ENCODE measurements around the gene SLC7A9. TPM values are rescaled to one million over a fixed set of nuclear protein-coding genes. Genes with fewer than 3 reads are reported as not detected.

SLC7A9 gene
- polyA plus RNA-seq (ENCODE audit: insufficient read length in 4 of 4), result 10 to 100 TPM; 12.8 to 16.6 (median 14.2) TPM

DNA sequence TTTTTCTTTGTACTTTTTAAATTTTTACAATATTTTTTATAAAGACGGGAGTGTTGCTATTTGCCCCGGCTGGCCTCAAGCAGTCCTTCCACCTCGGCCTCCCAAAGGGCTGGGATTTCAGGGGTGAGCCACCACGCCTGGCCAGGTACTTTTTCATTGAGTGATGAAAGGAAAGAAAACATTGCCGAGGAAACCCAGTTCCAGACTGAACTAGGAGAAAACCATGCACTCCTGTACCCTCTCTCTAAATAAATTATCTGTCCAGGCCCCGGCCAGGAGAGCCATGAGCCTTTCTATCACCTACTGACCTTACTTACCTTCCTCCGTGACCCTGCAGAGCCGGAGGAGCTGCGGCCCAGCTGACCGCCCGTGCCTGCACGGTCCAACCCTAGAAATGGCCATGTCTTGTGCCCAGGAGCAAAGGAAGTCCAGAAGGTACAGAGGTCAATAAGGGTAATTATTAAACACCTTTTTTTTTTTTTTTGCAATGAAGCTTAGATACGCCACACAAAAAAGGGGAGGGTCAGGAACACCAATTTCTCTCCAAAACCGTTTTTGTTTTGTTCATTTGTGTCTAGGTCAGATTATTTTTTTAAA is at the start of gene SLC7A9:
Gene SLC7A9, minus strand, starts transcription at position 399 of the 597 bp plus-strand sequence. CDS start 1,233 bp downstream, outside the sequence.
- peak in 1 of 4 donors; percentile 12 for DNase-seq (ENCODE audit: low read depth in 4 of 4, low spot score in 3 of 4)

DNA sequence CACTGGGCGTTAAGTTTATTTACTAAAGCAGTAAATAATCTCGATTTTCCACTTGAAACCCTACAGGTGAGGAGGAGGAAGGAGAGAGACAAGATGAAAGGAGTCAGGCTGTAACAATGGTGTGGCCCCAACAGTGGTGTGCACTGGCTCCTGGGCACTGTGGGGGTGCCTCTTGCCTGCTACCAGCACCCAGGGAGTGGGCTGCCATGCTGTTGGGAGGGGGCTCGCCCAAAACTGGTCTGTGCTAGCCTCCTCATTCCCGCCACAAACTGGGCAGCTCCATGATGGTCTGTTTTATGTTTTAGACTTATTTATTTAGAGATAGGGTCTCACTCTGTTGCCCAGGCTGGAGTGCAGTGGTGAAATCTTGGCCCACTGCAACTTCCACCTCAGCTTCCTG is 49.8 kb upstream of the SLC7A9 start:
- no peak for DNase-seq (ENCODE audit: low read depth in 4 of 4, low spot score in 3 of 4)

DNA sequence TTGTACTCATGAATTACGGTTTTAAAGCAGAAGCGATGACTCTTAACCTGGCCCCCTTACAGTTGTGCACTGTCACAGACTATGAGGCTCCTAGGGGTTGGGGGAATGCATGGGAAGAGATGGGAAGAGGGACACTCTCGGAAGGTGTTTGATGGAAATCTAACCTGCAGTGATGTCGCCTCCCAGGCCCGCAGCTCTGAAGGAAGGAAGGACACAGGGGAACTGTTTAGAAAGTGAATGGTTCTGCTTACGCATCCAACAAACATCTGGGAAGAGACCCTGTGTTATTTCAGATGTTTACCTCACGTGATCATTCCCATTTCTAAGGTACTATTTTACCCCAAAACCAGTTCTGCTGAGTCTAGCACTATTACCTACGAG is 48.0 kb upstream of the SLC7A9 start:
- DNase-seq (ENCODE audit: low read depth in 4 of 4, low spot score in 3 of 4), result no peak

DNA sequence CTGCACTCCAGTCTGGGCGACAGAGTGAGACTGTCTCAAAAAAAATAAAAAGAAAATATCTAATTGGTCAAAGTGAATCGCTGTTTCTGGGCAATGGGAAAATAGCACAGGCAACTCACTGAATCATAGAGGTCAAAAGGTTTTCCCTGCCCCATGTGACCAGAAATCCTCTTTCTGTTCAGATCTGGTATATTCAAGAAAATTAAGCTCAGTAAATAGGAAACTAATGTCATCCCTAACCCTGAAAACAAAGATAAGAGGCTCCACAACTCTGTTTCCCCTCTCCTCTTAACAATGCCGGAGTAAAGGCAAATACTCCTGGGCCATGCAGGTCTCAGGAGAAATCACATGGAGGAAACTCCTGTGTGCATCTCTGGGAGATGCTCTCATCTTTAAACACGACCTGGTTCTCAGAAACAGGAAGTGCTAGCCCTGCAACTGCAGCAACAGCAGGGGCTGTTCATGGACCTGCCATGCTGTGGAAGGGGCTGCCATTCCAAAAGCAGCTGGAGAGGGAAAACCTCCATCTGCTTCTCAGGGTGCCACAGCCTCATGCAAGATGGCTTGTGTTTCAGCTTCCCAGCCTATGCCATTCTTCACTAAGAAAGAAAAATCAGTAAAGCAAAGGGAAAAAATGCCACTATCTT is 47.5 kb upstream of the SLC7A9 start:
- no peak for DNase-seq (ENCODE audit: low read depth in 4 of 4, low spot score in 3 of 4)

DNA sequence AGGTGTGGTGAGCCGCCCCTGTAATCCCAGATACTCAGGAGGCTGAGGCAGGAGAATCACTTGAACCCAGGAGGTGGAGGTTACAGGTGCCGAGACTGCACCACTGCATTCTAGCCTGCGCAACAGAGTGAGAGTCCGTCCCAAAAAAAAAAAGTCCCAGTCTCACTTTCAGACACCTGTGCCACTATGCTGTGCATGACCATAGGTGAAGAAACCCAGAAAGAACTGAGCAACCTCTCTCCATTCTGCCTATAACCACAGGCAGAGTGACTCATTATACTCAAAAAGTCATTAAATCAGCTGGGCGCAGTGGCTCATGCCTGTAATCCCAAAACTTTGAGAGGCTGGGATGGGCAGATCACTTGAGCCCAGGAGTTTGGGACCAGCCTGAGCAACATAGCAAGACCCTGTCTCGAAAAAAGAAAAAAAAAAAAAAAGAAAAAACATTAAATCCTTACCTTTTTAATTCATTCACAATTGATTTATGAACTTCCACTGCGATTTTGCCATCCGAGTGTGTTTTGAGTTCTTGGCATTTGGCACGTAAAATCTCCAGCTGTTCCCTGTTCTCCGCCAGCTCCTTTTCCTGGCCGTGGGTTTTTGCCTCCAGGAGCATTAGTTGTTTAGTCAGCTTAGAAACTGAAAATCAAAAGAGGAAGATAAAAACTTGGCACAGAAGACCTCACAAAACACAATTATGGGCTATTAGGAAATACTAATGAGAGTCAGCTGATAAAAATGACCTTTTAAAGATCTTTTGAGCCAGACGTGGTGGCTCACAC is 45.5 kb upstream of the SLC7A9 start:
- no peak for DNase-seq (ENCODE audit: low read depth in 4 of 4, low spot score in 3 of 4)

DNA sequence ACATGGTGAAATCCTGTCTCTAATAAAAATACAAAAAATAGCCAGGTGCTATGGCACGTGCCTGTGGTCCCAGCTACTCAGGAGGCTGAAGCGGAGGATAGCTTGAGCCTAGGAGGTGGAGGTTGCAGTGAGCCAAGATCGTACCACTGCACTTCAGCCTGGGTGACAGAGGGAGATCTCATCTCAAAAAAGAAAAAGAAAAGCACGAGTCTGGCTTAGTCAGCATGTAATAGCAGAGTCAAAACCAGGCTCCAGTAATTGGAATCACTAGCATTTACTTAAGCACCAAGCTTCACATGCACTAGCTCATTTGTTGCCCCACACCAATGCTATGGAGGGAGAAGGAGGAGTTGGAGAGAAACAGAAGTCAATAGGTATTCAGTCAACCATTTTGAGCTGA is 41.9 kb upstream of the SLC7A9 start:
- DNase-seq (ENCODE audit: low read depth in 4 of 4, low spot score in 3 of 4), result no peak

DNA sequence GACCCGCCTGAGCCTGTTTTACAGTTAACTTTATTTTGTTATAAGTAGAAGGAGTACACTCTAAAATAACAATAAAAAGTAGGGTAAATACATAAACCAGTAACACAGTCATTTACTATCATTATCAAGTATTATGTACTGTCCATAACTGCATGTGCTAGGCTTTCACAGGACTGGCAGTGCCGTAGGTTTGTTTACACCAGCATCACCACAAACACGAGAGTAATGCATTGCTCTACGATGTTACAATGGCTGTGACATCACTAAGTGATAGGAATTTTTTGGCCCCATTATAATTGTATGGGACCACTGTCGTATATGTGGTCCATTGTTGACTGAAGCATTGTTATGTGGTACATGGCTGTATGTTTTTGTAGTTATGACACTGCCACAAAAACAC is 41.3 kb upstream of the SLC7A9 start:
- DNase-seq (ENCODE audit: low read depth in 4 of 4, low spot score in 3 of 4), result no peak

DNA sequence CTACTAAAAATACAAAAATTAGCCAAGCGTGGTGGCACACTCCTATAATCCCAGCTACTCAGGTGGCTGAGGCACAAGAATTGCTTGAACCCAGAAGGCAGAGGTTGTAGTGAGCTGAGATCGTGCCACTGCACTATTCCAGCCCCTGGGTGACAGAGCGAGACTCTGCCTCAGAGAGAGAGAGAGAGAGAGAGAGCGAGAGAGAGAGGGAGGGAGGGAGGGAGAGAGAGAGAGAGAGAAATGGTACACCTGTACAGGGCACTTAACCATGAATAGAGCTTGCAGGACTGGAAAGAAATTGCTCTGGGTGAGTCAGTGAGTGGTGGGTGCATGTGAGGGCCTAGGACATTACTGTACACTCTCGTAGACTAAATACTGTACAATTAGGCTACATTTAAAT is 40.5 kb upstream of the SLC7A9 start:
- DNase-seq (ENCODE audit: low read depth in 4 of 4, low spot score in 3 of 4), result no peak

DNA sequence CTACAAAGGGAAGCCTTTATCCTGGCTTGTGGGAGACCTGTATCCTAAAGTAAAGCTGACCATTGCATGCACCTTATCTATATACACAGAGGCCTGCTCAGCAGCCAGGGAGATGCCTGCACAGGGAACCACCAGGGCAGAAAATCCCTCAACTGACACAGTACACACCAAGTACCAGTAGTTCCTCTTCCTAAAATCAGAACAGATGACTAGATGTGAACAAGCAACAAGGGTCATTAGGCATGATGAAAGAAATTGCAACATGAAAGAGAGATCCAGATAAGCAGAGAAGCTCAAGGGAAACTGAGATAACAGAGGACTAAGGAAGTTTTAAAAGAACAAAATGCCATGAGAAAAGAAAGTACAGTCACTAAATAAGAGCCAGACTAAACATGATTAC is 39.7 kb upstream of the SLC7A9 start:
- DNase-seq (ENCODE audit: low read depth in 4 of 4, low spot score in 3 of 4), result no peak

DNA sequence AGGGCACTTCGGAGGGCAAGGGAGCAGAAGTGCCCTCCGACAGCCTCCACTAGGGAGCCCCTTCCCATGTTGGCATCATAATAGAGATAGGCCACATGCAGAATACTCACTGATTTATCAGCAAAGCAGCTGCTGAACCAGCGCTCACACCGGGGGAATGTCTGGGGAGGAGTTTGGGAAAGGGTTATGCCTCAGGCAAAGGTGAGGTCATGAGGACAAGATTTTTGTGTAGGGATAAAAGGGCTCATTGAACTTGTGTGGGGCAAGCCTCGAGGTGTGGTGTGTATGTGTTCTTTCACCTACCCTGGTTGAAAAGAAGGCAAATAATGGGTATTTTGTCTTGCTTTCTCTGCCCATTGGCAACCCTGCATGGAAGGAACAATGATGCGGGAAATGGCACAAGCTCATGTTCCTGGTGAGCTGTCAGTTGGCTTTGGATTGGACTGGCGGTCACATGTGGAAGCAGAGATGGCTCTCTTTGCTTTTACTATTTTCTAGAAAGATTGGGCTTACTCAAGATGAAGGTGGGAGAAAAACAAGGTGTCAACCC is 39.1 kb upstream of the SLC7A9 start:
- no peak for DNase-seq (ENCODE audit: low read depth in 4 of 4, low spot score in 3 of 4)

DNA sequence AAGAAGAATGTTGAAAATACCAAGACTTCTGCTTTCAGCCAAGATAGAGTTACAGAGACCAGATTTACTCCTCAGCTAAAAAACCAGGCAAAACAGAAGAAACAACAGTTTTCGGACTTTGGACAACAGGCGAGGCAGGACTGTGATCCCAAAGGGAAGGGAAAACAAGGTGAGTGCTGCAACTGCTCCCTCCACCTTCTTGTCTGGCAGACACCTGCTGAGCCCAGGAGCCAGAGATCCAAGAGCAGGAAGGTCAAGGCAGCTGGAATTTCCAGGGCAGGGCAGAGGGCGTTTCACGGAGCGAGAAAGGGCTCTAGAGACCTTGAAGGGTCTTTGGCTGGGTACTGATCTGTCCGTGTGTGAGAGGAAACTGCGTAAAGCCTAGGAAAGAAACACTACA is 32.9 kb upstream of the SLC7A9 start:
- peak in 1 of 4 donors; percentile 0 for DNase-seq (ENCODE audit: low read depth in 4 of 4, low spot score in 3 of 4)

DNA sequence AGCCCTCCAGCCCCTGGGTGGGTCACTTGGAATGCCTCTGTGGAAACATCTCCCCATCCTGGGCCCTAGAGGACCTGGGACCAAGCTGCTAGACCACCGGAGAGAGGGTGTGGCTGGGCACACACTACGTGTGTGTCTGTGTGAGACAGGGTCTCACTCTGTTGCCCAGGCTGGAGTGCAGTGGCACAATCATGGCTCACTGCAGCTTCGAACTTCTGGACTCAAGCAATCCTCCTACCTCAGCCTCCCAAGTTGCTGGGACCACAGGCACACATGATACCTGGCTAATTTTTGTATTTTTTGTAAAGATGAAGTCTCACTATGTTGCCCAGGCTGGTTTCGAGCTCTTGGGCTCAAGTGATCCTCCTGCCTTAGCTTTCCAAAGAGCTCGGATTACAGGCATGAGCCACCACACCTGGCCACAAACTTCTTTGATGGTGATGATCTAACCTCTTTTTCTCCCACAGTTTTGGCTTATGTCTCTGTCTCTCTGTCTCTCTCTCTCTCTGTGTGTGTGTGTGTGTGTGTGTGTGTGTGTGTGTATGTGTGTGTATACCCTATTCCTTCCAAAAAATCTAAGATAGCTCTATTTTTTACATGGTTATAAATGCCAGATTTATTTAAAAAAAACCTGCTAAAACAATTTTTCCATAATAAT is 32.1 kb upstream of the SLC7A9 start:
- no peak for DNase-seq (ENCODE audit: low read depth in 4 of 4, low spot score in 3 of 4)

DNA sequence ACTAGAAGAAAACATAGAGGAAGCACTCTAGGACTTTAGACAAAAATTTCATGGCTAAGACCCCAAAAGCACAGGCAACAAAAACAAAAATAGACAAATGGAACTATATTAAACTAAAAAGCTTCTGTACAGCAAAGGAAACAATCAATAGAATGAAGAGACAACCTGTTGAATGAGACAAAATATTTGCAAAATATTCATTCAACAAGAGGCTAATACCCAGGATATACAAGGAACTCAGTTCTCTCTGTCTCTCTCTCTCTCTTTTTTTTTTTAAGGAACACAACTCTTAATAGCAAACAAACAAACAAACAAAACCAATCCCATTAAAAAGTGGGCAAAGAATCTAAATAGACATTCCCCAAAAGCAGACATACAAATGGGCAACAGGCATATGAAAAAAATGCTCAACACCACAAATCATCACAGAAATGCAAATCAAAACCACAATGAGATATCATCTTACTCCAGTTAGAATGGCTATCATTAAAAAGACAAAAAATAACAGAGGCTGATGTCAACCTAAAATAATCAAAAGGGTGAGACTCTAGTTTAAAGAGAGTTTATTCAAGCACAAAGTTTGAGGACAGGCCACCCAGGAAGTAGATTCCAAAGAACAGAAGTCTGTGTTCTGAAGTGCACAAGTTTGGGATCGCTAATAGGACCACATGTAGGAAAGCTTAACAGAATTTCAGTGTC is 27.1 kb upstream of the SLC7A9 start:
- DNase-seq (ENCODE audit: low read depth in 4 of 4, low spot score in 3 of 4), result no peak

DNA sequence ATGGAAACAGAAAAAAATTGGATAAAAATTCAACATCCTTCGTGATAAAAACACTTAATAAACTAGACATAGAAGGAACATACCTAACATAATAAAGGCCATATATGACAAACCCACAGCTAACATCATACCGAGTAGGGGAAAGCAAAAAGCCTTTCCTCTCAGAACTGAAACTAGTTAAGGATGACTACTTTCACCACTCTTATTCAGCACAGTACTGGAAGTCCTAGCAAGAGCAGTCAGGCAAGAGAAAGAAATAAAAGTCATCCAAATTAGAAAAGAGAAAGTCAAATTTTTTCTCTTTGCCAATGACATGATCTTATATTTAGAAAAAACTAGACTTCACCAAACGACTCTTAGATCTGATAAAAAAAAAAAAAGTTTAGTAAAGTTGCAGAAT is 25.8 kb upstream of the SLC7A9 start:
- no peak for DNase-seq (ENCODE audit: low read depth in 4 of 4, low spot score in 3 of 4)

DNA sequence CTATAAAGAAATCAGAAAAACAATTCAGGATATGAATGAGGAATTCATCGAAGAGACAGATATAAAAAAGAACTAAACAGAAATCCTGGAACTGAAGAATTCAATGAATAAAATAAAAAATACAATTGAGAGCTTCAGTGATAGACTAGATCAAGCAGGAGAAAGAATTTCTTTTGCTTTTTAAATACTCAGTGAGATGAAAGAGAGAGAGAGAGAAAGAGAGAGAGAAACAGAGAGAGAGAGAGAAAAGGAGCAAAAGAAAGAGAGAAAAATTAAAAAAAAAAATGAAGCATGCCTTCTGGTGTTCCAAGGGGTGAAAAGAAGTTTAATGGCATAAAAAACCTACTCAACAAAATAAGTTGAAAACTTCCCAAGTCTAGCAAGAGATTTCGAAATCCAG is 22.0 kb upstream of the SLC7A9 start:
- DNase-seq (ENCODE audit: low read depth in 4 of 4, low spot score in 3 of 4), result no peak

DNA sequence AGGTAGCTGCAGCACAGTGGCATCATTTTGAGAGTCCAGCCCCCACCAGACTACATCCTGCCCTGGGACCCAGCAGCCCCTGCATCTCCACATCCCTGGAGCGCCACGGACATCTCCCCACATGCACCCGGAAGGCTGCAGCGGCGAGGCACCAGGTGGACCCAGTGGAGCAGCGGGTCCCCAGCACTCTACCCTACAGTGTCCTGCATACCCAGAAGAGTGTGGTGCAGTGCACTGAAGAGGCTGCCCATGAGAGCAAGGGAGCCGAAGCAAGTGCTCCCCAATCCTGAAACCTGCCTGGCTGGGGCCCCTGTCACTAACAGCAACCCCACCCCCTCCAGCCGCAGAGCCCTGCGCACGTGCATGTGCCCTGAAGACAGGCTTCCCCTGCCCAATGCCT is 21.3 kb upstream of the SLC7A9 start:
- DNase-seq (ENCODE audit: low read depth in 4 of 4, low spot score in 3 of 4), result no peak

DNA sequence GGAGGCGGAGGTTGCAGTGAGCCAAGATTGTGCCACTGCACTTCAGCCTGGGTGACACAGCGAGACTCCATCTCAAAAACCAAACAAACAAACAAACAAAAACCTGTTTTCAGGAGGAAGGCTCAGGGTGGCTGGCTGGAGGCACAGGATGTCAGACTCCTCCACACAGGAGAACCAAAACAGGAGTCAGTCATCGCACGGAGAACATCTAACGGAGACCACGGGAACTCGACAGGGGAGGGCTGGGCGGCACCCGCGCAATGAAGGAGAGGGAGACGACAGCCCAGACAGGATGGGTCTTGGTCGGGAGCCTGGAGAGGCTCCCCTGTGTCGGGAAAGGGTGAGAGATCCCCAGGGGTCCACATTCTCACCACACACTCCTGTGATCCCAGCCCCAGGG is 20.8 kb upstream of the SLC7A9 start:
- DNase-seq (ENCODE audit: low read depth in 4 of 4, low spot score in 3 of 4), result no peak

DNA sequence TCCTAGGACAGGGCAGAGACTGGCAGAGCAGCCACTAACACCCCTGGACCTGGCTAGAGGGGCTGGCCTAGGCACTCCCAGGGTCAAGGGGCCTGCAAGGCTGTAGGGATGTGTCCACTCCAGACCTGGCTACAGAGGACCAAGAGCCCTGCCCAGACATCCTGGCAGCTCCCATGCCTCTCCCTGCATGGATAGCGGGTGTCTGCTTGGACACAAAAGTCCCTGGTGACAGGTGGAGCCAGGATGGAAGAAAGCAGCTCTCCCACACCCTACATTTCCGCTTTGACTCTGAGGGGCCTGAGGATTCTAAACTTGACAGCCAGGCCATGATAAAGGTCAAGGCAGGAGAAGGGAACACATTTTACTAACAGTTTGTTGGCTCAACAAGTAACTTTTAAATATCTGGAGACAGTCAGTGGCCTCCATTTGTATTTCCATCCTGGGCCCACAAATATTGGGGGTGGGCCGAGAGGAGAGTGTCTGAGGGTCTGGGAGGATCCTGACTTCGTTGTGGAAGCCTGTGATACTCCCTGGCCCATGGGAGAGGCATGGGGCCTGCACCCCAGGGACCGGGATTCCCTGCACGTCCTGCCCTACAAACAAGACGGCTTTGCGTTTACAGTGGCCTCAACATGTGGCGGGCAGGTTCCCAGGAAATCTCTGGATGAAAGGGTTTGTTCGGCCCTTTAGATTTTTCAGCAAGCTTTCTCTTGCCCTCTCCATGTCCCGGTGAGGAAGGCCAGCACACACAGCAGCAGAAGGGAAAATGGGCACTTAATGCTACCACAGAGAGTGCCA is 19.8 kb upstream of the SLC7A9 start:
- no peak for DNase-seq (ENCODE audit: low read depth in 4 of 4, low spot score in 3 of 4)

DNA sequence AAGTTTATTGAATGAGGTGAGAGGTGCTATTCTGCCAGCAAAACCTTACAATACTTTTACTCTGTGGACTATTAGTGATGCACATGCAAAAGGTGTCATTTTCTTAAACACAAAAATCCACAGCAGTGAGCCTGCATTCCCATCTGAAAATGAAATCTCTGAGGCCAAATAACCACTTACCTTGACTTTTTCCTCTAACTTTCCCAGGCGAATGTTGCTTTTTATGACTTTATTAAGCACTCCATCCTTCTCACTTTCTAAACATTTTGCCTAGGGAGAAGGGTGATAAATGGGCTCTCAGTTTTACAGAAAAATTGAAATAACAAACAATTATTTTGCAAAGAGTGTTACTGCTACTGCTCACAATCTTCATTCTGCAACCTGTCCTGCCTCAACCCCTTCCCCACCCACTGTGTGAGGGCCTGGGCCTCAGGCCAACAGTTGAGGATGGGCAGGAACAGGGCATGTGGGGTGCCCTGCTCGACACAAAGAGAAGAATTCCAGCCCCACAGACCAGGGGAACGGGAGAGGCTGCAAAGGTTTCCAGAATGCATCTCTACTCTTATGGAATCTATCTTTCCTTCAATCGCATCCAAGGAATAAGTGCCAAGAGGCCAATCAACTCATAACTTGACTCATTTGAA is 18.1 kb upstream of the SLC7A9 start:
- no peak for DNase-seq (ENCODE audit: low read depth in 4 of 4, low spot score in 3 of 4)
